K562 (cell line): Measurements from ENCODE around the gene BMPER. TPM values are rescaled to one million over a fixed set of nuclear protein-coding genes. Genes with fewer than 3 reads are reported as not detected.

Experiments used
- ATAC-seq: fragments of 200-7000 bp; cut with Tn5 transposase; 3 replicates; pipeline ENCODE4 v1.9.1; 2020; ENCODE audit warnings: moderate library complexity
- BruUV-seq: library from RNA; stranded (reverse); fragments of 400-500 nt; replicated peaks from 2 replicates; lab custom pipeline; 2021; lab: Mats Ljungman, UMichigan
- CTCF ChIA-PET: fragments of 300-600 bp; formaldehyde crosslinking; extraction: SDS; loops from one replicate; lab custom pipeline; 2021; ENCODE audit warnings: low intra/inter-chr PET ratio; lab: Yijun Ruan, JAX
- POLR2A ChIA-PET: fragments of 300-600, 350-650 bp; sonication (Branson Sonifier 250); formaldehyde crosslinking; extraction: SDS; loops from one replicate; lab custom pipeline; 2021; ENCODE audit warnings: antibody characterized with exemption, inconsistent platforms; lab: Yijun Ruan, JAX
- DNase-seq, 4 experiments: peaks; one replicate each; pipeline versions ENCODE4 v3.0.0 to v3.0.0-alpha.2; 2011 to 2018; ENCODE audit warnings: low spot score in 3 of 4, mixed read lengths in 3 of 4; ENCODE audit errors: extremely low read depth in 1 of 4
- FAIRE-seq: peaks from 2 replicates; lab custom pipeline; 2011; peaks lifted over from hg19 to GRCh38; lab: Jason Lieb, UNC
- H2AFZ ChIP-seq: 2 replicates; pipeline ENCODE4 v1.6.0; 2011; ENCODE audit warnings: low read depth, low read length, control low read depth, inconsistent platforms
- H3K27ac ChIP-seq: fragments of 200-600 bp; 3 replicates; pipeline ENCODE4 v1.8.0; 2011; ENCODE audit warnings: low read depth, mild to moderate bottlenecking, control low read depth, inconsistent platforms, low read length, moderate library complexity, mixed read lengths; ENCODE audit errors: extremely low read depth
- H3K27me3 ChIP-seq, 2 experiments: fragments of 300-600 bp in 1 of 2; 2 replicates in 1 of 2; 3 replicates in 1 of 2; pipeline versions ENCODE4 v1.6.0 to v1.8.0; 2011; ENCODE audit warnings: inconsistent platforms in 2 of 2, low read length in 2 of 2, mild to moderate bottlenecking in 1 of 2, mixed read lengths in 1 of 2, moderate library complexity in 1 of 2; ENCODE audit not compliant: control insufficient read depth in 2 of 2, insufficient read depth in 2 of 2
- H3K36me3 ChIP-seq: fragments of 300-600 bp; 3 replicates; pipeline ENCODE4 v1.8.0; 2011; ENCODE audit warnings: mild to moderate bottlenecking, low read length, inconsistent platforms; ENCODE audit not compliant: control insufficient read depth, insufficient read depth
- H3K4me1 ChIP-seq, 2 experiments: fragments of 200-600 bp in 1 of 2; replicated peaks in 1 of 2; 2 replicates in 1 of 2; 3 replicates in 1 of 2; pipeline versions ENCODE4 v1.5.1 to v1.8.0; 2011; ENCODE audit warnings: inconsistent platforms in 2 of 2, low read length in 2 of 2, mild to moderate bottlenecking in 1 of 2, mixed read lengths in 1 of 2, moderate library complexity in 1 of 2; ENCODE audit not compliant: control insufficient read depth in 2 of 2, insufficient read depth in 2 of 2
- H3K4me2 ChIP-seq: 2 replicates; pipeline ENCODE4 v1.6.1; 2011; ENCODE audit warnings: low read length, control low read depth, inconsistent platforms, mixed read lengths; ENCODE audit not compliant: insufficient read depth
- H3K4me3 ChIP-seq: fragments of 200-600 bp; sonication (generic), shearing (Covaris generic); 2 replicates; pipeline ENCODE4 v1.5.1; 2016; ENCODE audit warnings: control low read depth, inconsistent platforms
- H3K79me2 ChIP-seq: fragments of 200-600 bp; 3 replicates; pipeline ENCODE4 v1.8.0; 2011; ENCODE audit warnings: low read length, inconsistent platforms; ENCODE audit not compliant: control insufficient read depth, insufficient read depth
- H3K9ac ChIP-seq, 2 experiments: 2 replicates each; pipeline versions ENCODE4 v1.6.0 to v1.6.1; 2011; ENCODE audit warnings: low read depth in 2 of 2, low read length in 2 of 2, control low read depth in 1 of 2, inconsistent platforms in 1 of 2, mild to moderate bottlenecking in 1 of 2, mixed read lengths in 1 of 2; ENCODE audit not compliant: insufficient read depth in 1 of 2
- H3K9me1 ChIP-seq: one replicate; pipeline ENCODE4 v1.6.0; 2011; ENCODE audit warnings: inconsistent platforms, mild to moderate bottlenecking, low read length, moderate library complexity; ENCODE audit not compliant: control insufficient read depth, insufficient read depth
- H3K9me3 ChIP-seq: replicated peaks from 2 replicates; pipeline ENCODE4 v1.5.1; 2011; ENCODE audit warnings: low read depth, low read length, inconsistent platforms; ENCODE audit not compliant: control insufficient read depth, insufficient read depth
- H4K20me1 ChIP-seq: replicated peaks from 2 replicates; pipeline ENCODE4 v1.6.1; 2011; ENCODE audit warnings: low read length, inconsistent platforms, mixed read lengths; ENCODE audit not compliant: control insufficient read depth, insufficient read depth
- COPS2 ChIP-seq: fragments of 450-650 bp; conservative IDR thresholded peaks from 2 replicates; pipeline ENCODE4 v1.6.1; 2016; ENCODE audit warnings: mild to moderate bottlenecking, moderate library complexity
- MAFF ChIP-seq: IDR thresholded peaks from 2 replicates; pipeline ENCODE4 v1.6.1; 2012; ENCODE audit warnings: low read length, improper control_type of control experiment
- ZC3H11A ChIP-seq: IDR thresholded peaks from 2 replicates; pipeline ENCODE4 v1.6.1; 2012; ENCODE audit warnings: low read depth, low read length, improper control_type of control experiment
- WGBS: fragments of 100-300 bp; shearing (Covaris generic); methylation state at CpG from one replicate; pipeline ENCODE4 v1.1.6; 2016; ENCODE audit warnings: low coverage, mixed read lengths; ENCODE audit not compliant: insufficient coverage; ENCODE audit errors: missing lambda C conversion rate; 5-methylcytosine and 5-hydroxymethylcytosine counted together
- in situ Hi-C: fragments of 300-500 bp; cut with MboI; formaldehyde crosslinking; loops from 4 replicates; pipeline ENCODE4 v1.15.0; 2018; ENCODE audit warnings: inconsistent platforms, mixed read lengths
- intact Hi-C: fragments of 100-400 bp; cut with micrococcal nuclease; formaldehyde crosslinking; loops from 2 replicates; pipeline ENCODE4 v1.14.2; 2022
- polyA plus RNA-seq, 8 experiments: library from polyadenylated mRNA; depleted of rRNA in 4 of 8; stranded (reverse) in 5 of 8; unstranded in 3 of 8; fragments of >200 nt; fragmentation: Nextera tagmentation in 2 of 8; fragmentation: Illumina TruSeq in 1 of 8; extraction: Ambion mirVana in 2 of 8; extraction: Trizol in 1 of 8; gene quantifications; 2 replicates each; pipeline versions ENCODE4 v1.2.1 to v1.2.3, GENCODE V29; 2011 to 2014; ENCODE audit warnings: inconsistent platforms in 1 of 8, missing spikeins in 1 of 8
- total RNA-seq, 7 experiments: library from RNA; depleted of rRNA in 6 of 7; stranded (reverse); fragments of >200 nt in 6 of 7; fragmentation: Illumina TruSeq in 2 of 7; extraction: Trizol in 2 of 7; gene quantifications; 2 replicates each; pipeline versions ENCODE4 v1.2.1 to v1.2.3, GENCODE V29; 2011 to 2021; ENCODE audit warnings: low replicate concordance in 1 of 7
- TF ChIP-seq, protein P1 (sequence below): sonication (generic); formaldehyde crosslinking; IDR thresholded peaks from 2 replicates; pipeline ENCODE4 v1.8.1; 2023; ENCODE audit warnings: mild to moderate bottlenecking, missing genetic modification reagents, moderate library complexity
- TF ChIP-seq, protein P2 (sequence below), 2 experiments: fragments of 200-800 bp in 1 of 2; sonication (Bioruptor generic) in 1 of 2; sonication (generic) in 1 of 2; formaldehyde crosslinking in 1 of 2; IDR thresholded peaks in 1 of 2; conservative IDR thresholded peaks in 1 of 2; 2 replicates each; pipeline versions ENCODE4 v1.5.0 to v1.6.1; 2016 to 2020; ENCODE audit warnings: missing compliant biosample characterization in 1 of 2, missing genetic modification characterization in 1 of 2, missing genetic modification reagents in 1 of 2
- TF ChIP-seq, protein P3 (sequence below): sonication (generic); formaldehyde crosslinking; IDR thresholded peaks from 2 replicates; pipeline ENCODE4 v1.8.1; 2023; ENCODE audit warnings: mild to moderate bottlenecking, missing genetic modification reagents

Gene BMPER
- total and polyA plus RNA-seq, 9 of the 15 experiments (the other 6 are each of a cell fraction or from before 2014, with no cell fraction given): not detected

DNA sequence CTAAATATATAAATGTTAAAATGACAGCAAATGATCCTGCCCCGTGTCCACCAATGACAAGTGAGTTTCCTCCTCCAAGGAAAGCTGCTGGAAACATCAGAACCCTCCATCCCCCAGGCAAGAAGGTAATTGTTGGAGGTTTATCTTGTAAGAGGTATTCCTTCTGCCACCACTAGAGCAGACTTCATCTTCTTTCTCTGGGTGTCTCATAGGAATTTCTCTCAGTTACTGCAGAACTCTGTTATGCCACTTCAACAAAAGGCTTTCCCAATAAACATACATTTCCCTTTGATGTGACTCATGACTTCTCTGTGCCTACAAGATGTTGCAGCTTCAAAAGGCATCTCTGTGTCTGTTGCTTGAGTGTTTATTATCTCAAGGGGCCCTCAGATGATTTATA is 279.1 kb downstream of the BMPER start:
- 0% methylated on average over 1 of the region's 1 CpG for WGBS
- CTCF ChIA-PET: no interaction called here
- Histone ChIP-seq H4K20me1 (no peaks in the 10 kb centered on the region), H3K9me3 (no peaks in the 10 kb centered on the region), H3K27me3 (no peaks in the 10 kb centered on the region), H3K9me1 (no peaks in the 10 kb centered on the region), H3K9ac (no peak overlapping the region), H3K4me1 (no peaks in the 10 kb centered on the region), H3K4me2 (no peak overlapping the region), H2AFZ (no peak overlapping the region), H3K79me2 (no peaks in the 10 kb centered on the region), H3K4me3 (no peak overlapping the region), H3K36me3 (no peaks in the 10 kb centered on the region), H3K27ac (no peak overlapping the region)
- in situ Hi-C loops: no loop called here
- ATAC-seq (no peak), FAIRE-seq (no peak), DNase-seq (no peak)
- intact Hi-C loops: no loop called here
- no TSS peak for BruUV-seq
- POLR2A ChIA-PET: interaction anchor here (0.7 kb wide), 1 partner anchor 24 kb away, joined by 3 read pairs; no protein-coding TSS in a partner anchor
- no peak for TF ChIP-seq COPS2

DNA sequence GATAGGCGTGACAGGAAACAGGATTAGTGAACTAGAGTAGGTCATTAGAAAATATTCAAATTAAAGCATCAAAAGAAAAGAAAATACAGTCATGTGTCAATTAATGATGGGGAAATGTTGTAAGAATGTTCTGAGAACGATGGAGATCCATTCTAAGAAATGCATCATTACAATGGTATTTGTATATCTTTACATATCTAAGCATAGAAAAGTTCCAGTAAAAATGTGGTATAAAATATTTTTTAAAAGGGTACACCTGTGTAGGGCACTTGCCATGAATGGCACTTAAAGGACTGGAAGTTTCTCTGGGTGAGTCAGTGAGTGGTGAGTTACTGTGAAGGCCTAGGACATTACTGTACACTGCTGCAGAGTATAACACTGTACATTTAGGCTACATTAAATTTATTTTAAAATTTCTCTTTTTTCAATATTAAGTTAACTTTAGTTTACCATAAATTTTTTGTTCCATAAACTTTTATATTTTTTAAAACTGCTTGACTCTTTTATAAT is 282.5 kb downstream of the BMPER start:
- intact Hi-C loops (no loop called here), in situ Hi-C loops (no loop called here)
- no peak overlapping the region for H3K4me3 ChIP-seq
- H3K9ac ChIP-seq: no peak overlapping the region
- no peaks in the 10 kb centered on the region for H3K36me3 ChIP-seq
- H3K9me3 ChIP-seq: no peaks in the 10 kb centered on the region
- ATAC-seq (no peak), FAIRE-seq (no peak), DNase-seq (no peak)
- ChIA-PET CTCF (no interaction called here), POLR2A (no interaction called here)
- no peaks in the 10 kb centered on the region for H3K27me3 ChIP-seq
- H3K9me1 ChIP-seq: no peaks in the 10 kb centered on the region
- TF ChIP-seq, protein P1, sequence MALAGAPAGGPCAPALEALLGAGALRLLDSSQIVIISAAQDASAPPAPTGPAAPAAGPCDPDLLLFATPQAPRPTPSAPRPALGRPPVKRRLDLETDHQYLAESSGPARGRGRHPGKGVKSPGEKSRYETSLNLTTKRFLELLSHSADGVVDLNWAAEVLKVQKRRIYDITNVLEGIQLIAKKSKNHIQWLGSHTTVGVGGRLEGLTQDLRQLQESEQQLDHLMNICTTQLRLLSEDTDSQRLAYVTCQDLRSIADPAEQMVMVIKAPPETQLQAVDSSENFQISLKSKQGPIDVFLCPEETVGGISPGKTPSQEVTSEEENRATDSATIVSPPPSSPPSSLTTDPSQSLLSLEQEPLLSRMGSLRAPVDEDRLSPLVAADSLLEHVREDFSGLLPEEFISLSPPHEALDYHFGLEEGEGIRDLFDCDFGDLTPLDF (CRISPR knock-in tag): no peak
- TF ChIP-seq, protein P2, sequence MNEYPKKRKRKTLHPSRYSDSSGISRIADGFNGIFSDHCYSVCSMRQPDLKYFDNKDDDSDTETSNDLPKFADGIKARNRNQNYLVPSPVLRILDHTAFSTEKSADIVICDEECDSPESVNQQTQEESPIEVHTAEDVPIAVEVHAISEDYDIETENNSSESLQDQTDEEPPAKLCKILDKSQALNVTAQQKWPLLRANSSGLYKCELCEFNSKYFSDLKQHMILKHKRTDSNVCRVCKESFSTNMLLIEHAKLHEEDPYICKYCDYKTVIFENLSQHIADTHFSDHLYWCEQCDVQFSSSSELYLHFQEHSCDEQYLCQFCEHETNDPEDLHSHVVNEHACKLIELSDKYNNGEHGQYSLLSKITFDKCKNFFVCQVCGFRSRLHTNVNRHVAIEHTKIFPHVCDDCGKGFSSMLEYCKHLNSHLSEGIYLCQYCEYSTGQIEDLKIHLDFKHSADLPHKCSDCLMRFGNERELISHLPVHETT (CRISPR knock-in tag; conservative IDR thresholded peaks at IDR 0.05 in 1 of 2, IDR thresholded peaks at IDR 0.05 in 1 of 2): no peak
- no peak for TF ChIP-seq MAFF
- TF ChIP-seq, protein P3, sequence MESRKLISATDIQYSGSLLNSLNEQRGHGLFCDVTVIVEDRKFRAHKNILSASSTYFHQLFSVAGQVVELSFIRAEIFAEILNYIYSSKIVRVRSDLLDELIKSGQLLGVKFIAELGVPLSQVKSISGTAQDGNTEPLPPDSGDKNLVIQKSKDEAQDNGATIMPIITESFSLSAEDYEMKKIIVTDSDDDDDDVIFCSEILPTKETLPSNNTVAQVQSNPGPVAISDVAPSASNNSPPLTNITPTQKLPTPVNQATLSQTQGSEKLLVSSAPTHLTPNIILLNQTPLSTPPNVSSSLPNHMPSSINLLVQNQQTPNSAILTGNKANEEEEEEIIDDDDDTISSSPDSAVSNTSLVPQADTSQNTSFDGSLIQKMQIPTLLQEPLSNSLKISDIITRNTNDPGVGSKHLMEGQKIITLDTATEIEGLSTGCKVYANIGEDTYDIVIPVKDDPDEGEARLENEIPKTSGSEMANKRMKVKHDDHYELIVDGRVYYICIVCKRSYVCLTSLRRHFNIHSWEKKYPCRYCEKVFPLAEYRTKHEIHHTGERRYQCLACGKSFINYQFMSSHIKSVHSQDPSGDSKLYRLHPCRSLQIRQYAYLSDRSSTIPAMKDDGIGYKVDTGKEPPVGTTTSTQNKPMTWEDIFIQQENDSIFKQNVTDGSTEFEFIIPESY (CRISPR knock-in tag): no peak
- no peak for TF ChIP-seq ZC3H11A
- no peaks in the 10 kb centered on the region for H4K20me1 ChIP-seq
- H3K4me2 ChIP-seq: no peak overlapping the region
- H3K79me2 ChIP-seq: no peaks in the 10 kb centered on the region
- H3K4me1 ChIP-seq: no peaks in the 10 kb centered on the region
- H2AFZ ChIP-seq: no peak overlapping the region
- BruUV-seq: no TSS peak
- H3K27ac ChIP-seq: no peak overlapping the region
- 0% methylated on average over 2 of the region's 2 CpGs for WGBS
